ENCODE data around the gene ARRB1. TPM values are rescaled to one million over a fixed set of nuclear protein-coding genes. Genes with fewer than 3 reads are reported as not detected.

ARRB1 gene
- 8.8 and 24.3 TPM in 2 replicates for total RNA-seq

GRCh38 chr11:75351541-75351790, at the start of gene ARRB1:
TSS of gene ARRB1 (minus strand) at chr11:75351661. CDS start at chr11:75351607, 54 bp downstream.
- Histone ChIP-seq H3K36me3 (ENCODE audit: control insufficient read depth, insufficient read depth, low read length) (no peaks in the 10 kb centered on the region), H3K4me3 (ENCODE audit: low read depth, low read length) (peak within 1 kb of the TSS; percentile 53), H3K27me3 (ENCODE audit: control insufficient read depth, insufficient read depth, low read length) (no peaks in the 10 kb centered on the region)
- no peak for DNase-seq (ENCODE audit: low read depth)
- no peak for TF ChIP-seq CTCF (IDR thresholded peaks at IDR 0.05; ENCODE audit: insufficient read depth, low read length, poor library complexity, severe bottlenecking)

- Histone ChIP-seq H3K36me3 (ENCODE audit: control insufficient read depth, insufficient read depth, low read length) (peaks cover 8% of the 10 kb centered on the region), H3K4me3 (ENCODE audit: low read depth, low read length) (peak overlapping the region; percentile 76), H3K27me3 (ENCODE audit: control insufficient read depth, insufficient read depth, low read length) (no peaks in the 10 kb centered on the region)
- DNase-seq (ENCODE audit: low read depth): no peak
- no peak for TF ChIP-seq CTCF (IDR thresholded peaks at IDR 0.05; ENCODE audit: insufficient read depth, low read length, poor library complexity, severe bottlenecking)
Observed at GRCh38 chr11:75400146-75400865, 48.8 kb upstream of the ARRB1 start.

GRCh38 chr11:75399344-75400145, 48.1 kb upstream of the ARRB1 start, which contains the start of gene RPS3:
TSS of gene RPS3 (plus strand) at chr11:75399518. CDS start at chr11:75399548, 30 bp downstream.
- H3K4me3 ChIP-seq (ENCODE audit: low read depth, low read length): peak within 1 kb of the TSS; percentile 76
- peaks cover 8% of the 10 kb centered on the region for H3K36me3 ChIP-seq (ENCODE audit: control insufficient read depth, insufficient read depth, low read length)
- TF ChIP-seq CTCF (IDR thresholded peaks at IDR 0.05; ENCODE audit: insufficient read depth, low read length, poor library complexity, severe bottlenecking): peak; percentile 20
- no peaks in the 10 kb centered on the region for H3K27me3 ChIP-seq (ENCODE audit: control insufficient read depth, insufficient read depth, low read length)
- peak; percentile 63 for DNase-seq (ENCODE audit: low read depth)

- TF ChIP-seq CTCF (IDR thresholded peaks at IDR 0.05; ENCODE audit: insufficient read depth, low read length, poor library complexity, severe bottlenecking): no peak
- no peaks in the 10 kb centered on the region for H3K27me3 ChIP-seq (ENCODE audit: control insufficient read depth, insufficient read depth, low read length)
- no peak overlapping the region for H3K4me3 ChIP-seq (ENCODE audit: low read depth, low read length)
- peaks cover 4% of the 10 kb centered on the region for H3K36me3 ChIP-seq (ENCODE audit: control insufficient read depth, insufficient read depth, low read length)
- no peak for DNase-seq (ENCODE audit: low read depth)
Observed at GRCh38 chr11:75398906-75399305, 47.4 kb upstream of the ARRB1 start.

- Histone ChIP-seq H3K36me3 (ENCODE audit: control insufficient read depth, insufficient read depth, low read length) (no peaks in the 10 kb centered on the region), H3K4me3 (ENCODE audit: low read depth, low read length) (no peak overlapping the region), H3K27me3 (ENCODE audit: control insufficient read depth, insufficient read depth, low read length) (no peaks in the 10 kb centered on the region)
- no peak for TF ChIP-seq CTCF (IDR thresholded peaks at IDR 0.05; ENCODE audit: insufficient read depth, low read length, poor library complexity, severe bottlenecking)
- no peak for DNase-seq (ENCODE audit: low read depth)
Observed at GRCh38 chr11:75394085-75394840, 42.8 kb upstream of the ARRB1 start.
